CD4-positive, alpha-beta T cell treated with Interleukin-15 for 4 hours (primary cell): ENCODE measurements around the gene PROB1.
"Not testable (repeated sequence)": the region's sequence is repeated elsewhere in the genome, so short reads cannot be mapped to it uniquely, and the experiment has no call there.

ENCODE experiments used
- DNase-seq: peaks from one replicate; pipeline ENCODE4 v3.0.0-alpha.2; 2020; ENCODE audit warnings: low spot score

Gene PROB1

DNA sequence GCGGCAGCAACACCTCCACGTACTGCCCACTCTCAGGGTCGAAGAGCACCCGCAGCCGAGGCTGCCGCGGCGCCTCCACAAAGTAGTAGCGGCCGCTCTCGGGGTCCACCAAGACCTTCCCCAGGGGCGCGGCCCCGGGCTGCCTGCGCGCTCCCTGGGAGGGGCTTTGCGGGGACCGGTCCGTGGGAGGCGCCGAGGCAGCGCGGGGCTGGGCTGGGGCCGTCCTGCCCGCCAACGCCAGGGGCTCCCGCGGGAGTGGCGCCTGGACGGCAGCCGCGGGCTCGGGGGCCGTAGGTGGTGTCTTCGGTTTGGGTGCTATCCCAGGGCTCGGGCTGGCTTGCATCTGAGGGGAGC is 2.6 kb downstream of the PROB1 start:
- DNase-seq: no peak

DNA sequence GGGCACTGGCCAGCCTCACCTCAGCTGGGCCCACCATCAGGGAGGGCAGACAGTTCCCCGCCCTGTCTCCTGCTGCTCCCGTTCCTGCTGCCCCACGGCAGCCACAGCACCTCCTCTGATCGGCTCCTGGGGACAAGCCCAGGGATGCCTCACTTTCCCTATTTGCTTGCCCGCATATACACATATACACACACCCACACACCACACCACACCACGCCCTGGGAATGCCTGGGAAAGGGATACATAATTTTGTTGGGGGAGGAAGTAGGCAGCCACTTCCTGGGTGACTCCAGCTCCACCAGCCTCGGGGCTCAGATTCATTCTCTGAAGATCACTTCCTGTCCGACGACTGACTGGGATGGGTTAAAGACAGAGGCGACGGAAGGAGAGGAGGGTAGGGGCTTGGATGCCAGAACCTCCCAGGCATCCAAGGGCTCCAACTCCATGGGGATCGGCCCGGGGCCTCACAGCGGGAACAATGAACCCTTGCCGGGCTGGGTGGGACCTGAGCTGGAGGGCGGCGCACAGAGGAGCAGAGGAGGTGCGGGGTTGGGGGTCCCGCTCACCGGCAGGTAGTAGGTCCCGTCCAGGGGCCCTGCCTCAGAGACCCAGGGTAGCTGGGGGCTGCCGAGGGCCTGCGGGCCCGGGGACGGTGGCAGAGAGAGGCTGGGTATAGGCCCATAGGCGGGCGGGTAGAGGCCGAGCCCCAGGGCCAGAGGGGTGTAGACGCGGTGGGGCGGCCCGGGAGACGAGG is 3.2 kb downstream of the PROB1 start:
- no peak for DNase-seq

DNA sequence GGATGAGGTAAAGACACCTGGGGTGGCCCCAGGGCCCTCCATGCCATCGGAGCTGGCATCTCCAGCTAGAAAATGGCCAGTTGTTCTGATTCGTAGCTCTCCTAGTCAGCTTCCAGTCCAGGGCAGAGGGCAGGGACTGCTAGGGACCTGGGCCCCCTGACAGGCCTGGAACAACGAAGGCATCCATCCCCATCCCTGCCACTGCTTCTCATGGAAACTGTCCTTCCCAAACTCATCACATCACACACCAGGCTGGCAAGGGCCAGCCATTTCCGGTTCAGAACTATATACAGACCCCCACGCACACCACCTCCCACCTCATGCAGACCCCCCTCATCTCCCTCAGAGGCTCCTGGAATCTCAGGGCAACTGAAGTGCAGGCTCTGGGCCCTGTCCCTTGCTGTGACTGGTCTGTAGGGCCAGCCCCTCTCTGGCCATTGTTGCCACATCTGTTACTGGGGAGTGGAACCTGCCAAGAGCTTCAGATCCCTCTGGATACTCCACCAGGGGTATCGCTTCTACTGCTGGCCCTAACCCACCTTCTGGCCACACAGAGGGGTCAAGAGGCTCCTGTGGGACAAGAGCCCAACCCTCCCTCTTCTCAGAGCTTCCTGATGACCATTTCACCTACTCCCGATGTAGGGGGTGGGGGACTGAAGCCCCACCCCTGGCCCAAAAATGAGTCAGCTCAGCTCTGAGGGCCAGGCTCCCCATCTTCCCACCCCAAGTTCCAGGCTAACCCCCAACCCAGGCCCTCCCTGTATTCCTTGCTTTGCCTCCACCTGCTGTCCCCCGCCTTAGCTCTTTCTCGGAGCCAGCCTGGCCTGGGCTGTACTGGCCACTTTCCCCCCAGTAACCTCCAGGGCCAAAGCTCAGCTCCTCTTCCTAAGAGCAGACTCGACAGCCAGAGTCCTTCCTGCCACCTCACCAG is 4.0 kb downstream of the PROB1 start:
- no peak for DNase-seq

DNA sequence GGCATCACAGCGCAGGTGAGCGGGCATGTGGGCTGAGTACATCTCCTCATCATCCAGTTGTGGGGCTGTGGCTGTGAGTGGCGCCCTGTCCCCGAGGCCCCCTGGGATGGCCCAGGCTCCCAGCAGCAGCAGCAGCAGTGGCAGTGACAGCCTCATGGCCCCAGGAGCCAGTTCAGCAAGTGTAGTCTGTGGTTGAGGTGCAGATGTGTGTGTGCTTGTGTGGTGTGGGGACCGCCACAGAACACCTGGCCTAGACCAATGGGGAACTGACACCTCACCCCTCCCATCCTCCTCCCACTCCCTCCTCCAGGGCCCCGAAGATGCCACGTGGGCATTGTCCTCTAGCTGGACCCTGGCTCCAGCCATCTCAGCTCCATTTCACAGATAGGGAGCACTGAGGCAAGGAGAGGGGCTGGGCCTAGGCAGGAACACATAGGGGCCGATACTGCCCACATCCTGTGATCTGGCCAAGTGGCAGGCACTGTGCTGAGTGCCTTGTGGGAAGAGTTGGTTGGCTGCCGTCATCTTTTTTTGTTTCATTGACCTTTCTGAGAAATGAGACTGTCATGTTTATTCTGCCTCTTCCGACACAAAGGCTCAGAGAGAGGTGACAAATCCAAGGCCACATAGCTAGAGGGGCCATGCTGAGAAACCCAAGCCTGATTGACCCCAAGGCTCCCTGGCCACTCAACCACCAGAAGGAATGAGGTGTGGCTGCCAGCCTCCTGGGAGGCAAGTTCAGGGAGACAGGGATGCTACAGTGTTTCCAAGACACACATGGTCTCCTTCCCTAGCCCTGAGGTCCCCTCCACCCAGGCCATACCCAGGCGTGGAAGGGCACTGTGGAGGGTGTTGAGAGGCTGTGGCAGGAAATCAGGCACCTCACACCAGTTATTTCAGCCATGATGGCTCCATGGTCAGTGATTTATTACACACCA is 4.9 kb downstream of the PROB1 start, which contains the start of gene MZB1:
MZB1 (minus strand) TSS at position 213 of the 938 bp plus-strand sequence; CDS start at position 156, 57 bp downstream.
- peak; percentile 75 for DNase-seq

DNA sequence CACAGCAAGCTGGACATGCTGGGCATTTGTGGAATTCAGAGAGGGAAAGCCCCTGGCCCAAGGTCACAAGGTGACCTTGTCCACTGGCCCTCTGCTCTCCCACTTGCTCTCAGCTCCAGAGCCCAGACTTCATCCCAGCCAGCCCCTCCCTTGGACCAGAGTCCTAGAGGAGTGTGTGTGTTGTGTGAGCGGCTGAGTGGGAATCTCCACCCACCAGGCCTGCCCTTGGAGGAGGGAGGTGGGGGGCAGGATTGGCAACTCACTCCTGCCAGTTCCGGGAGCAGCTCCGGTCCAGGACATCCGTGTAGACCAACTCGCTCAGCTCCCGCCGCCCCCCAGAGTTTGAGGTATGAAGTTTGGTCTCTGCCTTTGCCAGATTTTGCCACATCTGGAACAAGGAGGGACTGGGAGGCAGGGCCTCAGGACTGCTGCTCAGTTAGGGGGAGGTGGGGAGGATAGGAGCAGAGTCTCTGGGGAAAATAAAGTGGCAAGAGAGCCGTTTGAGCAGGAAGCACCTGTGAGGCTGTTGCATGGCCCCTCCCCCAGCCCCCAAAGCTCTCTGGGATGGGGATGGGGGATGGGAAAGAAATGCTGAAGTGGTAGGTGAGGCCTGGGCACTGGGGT is 6.6 kb downstream of the PROB1 start:
- DNase-seq: no peak

DNA sequence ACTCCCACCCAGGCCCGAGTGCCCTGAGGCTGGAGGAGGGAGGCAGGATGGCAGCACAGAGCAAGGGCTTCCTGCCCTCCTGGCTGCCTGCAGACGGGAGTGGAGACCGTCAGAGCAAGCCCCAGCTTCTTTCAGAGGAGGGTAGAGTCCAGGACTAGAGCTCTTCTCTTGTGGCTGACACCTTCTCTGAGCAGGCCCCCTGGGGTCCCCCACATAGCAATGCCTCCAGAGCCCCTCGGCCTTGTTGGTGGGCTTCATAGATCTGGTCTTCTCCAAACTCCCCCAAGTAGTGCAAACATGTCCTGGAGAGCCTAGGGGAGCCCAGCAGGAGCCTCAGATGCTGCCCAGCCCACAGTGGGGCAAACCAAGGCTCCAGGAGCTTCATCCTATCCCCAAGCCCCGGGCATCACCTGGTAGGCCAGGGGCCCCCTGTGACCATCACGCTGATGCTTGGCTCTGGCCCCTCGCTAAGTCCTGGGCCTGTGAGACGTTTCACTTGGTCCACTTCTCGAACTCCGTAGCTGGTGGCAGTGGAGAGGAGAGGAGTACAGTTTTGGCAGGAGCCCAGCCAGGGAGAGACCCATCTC is 7.2 kb downstream of the PROB1 start:
- no peak for DNase-seq

DNA sequence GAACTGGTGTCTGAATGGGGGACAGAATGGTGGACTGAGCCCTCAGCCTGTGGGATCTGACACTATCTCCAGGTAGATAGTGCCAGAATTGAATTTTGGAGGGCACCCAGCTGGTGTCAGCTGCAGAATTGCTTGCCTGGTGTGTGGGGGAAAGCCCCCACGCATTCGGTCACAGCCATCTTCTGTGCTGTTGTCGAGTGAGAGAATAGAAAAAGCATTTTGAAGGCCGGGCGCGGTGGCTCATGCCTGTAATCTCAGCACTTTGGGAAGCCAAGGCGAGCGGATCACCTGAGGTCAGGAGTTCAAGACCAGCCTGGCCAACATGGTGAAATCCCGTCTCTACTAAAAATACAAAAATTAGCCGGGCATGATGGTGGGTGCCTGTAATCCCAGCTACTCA is 7.9 kb downstream of the PROB1 start:
- not testable (repeated sequence) for DNase-seq

DNA sequence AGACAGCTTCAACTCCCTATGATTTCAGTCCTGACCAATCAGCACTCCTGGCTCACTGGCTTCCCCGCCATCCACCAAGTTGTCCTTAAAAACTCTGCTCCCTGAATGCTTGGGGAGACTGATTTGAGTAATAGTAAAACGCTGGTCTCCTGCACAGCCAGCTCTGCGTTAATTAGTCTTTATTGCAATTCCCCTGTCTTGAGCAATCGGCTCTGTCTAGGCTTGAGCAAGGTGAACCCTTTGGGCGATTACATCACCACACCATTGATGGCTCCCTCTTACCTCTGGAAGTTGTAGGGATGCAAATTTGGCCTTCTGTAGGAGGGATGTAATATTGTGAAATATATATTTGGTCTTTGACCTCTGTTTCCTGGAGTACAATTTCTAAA is 8.9 kb downstream of the PROB1 start:
- DNase-seq: no peak

DNA sequence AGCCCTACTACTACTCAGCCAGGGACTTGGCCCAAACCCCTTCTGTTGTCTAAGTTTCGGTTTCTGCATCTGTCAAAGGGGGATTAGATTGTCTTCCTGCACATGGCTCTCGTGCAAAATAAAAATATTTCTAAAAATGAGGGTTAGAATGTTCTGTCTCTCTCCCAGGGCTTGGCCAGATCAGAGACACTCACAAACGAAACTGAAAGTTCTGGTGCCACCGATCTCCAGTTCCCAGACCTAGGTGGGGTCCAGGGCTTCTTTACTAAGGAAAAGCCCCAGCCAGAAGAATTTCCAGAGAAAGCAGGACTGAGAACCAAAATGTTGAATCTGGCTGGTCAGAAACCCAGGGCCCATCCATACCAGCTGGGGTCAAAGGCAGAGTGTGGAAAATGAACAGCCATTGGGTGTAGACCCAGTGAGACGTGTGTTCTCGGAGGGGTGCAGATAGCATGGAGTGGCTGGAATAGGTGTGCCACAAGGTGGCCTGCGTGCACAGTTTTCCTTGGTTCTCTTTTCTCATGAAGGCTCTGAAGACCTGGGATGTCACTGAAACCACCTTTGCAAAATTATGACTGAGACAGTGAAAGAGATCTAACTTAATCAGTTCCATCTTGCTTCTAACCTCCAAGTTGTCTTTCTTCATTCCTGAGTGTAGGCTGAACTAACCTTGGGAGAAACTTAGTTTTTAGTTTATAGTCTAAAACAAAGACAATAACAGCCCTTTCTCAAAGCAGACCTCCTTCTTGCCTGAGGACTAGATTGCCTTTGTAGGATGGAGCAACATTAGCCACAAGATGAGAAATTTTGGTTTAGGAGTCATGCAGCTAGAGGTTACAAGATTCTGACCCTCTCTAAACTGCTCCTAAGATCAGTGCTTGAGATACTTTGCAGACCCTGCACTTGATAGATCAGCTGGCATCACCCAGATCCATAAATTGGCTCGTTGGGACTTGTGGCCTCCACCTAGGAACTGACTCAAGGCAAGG is 9.5 kb downstream of the PROB1 start:
- DNase-seq: peak; percentile 32

DNA sequence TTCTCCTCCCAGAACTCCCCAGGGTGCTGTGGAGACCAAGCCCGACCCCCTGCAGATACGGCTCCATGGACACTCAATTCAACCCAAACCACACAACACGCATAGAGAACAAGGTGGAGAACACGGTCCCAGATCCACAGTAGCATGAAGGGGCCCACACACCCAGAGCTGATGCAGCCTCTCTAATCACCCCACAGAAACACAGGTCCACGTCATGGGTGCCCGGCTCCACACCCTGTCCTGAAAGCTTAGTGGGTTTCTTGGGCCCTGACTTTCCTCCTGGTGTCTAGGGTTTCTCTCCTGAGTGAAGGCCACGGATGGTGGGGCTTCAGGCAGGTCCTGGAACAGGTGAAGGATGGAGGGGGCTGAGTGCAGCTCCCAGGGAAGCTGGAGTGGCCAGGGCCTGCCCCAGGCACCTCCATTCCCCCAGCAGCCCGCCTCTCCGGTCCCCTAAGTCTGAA is 10.3 kb downstream of the PROB1 start:
- DNase-seq: no peak

DNA sequence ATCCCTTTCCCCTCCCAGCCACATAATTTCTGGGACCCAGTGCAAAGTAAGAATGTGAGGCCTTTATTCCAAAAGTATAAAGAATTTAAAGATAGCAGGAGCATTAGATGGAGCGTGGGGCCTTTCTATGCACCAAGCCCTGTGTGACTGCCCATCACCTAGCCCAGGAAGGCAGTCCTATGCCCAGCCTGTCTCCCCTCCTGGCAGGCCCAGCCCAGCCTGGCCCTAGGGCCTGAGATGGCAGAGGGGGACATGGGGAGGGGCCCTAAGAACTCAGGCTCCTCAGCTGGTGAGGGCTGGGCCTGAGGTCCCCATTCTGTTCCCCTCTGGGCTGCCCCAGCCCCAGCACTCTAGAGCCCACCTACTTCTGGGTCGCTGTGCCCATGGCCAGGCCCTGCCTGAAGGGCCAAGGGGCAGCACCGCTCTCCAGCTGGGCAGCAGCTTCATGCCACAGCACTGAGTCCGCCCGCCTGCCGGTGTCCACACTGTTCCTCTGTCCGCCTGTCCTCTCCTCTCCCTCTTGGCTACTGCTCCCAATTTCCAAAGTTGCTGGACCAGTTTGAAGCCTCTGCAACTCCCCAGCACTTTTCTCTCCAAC is 10.8 kb downstream of the PROB1 start:
- DNase-seq: no peak

DNA sequence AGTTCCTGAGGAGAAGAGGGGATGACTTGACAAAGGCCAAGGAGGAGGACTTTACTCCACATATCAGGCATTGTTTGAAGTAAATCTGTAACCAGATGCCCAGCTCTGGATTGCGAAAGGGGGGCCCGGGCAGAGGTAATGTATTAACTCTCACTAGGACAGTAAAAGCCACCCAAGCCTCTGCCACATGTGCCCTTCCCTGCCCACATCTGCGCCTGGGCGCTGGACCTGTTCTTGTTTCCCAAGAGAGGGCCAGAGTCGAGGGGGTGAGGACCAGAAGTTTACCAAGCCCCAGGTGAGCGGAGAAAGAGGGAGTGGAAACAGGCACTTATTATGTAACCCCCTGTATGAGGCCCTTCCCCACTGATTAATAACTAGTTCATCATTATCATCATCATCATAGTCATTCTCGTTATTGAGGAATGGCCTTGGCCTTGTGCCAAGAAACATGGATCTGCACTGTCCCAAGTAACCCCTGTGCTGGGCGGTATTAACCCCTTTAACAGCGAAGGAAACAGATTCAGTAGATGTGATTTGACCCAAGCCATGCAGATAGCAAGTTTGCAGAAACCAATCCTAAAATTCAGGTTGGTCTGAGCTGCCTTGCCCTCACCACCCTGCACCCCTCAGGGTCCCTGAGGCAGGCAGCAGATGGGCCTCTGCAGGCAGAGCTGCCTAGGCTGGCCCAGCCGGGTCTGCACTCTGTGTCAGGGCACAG is 11.5 kb downstream of the PROB1 start, which contains the start of gene SLC23A1:
SLC23A1 (minus strand) TSS at position 23 of the 718 bp plus-strand sequence. CDS start 44 bp downstream, outside the sequence.
- DNase-seq: no peak

DNA sequence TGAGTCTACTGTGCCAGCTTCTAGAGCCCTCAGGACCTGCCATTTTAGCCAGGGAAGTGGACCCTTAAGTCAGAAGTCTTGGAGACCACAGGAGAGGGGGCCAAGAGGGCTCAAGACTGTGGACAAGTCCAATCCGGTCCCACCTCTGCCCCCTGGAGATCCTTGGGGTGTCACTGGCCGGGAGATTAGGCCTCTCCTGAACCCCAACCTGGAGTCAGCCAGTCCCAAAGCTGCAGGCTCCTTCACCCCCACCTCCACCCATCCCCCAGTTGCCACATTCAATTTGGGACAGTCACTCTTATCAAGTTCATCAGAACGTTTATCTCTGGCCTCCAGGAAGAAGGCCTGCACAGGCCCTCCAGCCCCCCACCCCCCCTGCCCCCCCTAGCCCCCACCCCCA is 12.1 kb downstream of the PROB1 start:
- DNase-seq: no peak

DNA sequence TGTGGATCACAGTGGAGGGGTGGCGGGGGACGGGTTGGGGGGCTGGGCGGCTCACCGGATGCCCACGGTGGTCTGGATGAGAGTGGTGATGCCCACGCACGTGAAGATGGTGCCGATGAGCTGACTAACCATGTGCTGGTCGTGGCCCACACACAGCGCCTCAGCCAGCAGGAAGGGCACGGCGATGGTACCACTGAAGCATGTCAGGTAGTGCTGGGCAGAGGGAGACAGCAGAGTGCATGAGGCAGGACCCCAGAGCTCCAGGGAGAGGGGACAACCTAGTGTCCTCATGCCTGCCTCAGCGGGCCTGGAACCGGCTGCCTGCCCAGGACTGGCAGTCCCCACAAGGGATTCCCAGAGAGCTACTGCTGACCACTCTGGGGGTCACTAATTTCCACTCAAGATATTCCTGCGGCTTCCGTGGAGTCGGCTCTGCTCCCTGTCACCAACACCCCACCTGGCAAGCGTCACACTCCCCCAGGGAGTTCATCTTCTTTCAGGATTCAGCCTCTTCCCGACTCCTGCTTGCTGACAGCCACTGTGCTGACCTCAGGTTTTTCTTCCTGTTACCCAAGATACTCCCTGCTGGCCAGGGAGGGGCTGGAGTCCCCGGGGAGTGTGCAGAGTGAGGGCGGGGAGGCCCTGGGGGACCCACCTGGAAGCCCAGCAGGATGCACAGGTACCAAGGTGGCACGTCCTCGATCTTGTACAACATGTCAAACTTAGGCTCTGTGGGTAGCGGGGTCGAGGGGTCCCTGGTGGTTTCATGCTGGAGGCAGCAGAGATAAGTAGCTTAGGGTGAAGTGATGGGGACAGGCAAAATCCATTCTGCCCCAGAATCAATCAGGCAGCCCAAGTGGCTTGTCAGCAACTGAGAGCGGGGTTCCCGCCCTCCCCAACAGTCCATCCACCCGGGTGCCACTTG is 12.8 kb downstream of the PROB1 start:
- no peak for DNase-seq

DNA sequence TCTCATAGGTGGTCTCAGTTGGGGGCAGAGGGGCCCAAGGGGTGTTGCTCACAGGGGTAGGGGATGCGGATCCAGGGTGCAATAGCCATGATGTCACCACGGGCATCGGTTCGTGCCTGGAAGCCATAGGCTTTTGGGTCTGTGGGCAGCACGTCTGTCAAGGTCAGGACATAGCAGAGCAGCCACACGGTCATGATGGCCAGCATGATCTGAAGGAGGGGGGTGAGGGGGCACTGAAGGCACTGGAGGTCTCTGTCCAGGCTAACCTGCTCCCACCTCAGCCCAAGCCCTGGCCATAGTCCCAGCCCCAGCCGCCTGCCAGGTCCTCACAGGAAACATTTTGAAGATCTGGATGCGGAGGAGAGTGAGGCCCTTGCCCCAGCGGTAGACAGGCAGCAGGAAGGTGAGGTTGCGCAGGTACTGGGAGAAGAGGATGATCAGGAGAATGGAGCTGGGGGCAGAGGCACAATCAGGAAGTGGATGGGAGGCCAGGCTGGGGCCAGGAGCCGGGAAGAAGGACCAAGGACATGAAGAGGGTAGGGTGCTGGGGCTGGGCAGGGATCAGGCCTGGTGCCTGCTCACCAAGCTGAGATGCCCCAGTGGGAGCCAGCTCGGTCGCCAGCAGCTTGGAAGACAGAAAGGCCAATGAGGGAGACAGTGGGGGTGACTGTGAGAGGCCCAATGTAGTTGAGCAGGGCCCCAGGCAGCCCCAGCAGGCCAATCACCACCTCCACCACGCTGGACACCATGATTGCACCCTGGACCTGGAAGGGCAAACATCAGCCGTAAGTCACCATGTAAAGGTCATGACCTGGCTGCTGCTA is 15.1 kb downstream of the PROB1 start:
- DNase-seq: no peak

DNA sequence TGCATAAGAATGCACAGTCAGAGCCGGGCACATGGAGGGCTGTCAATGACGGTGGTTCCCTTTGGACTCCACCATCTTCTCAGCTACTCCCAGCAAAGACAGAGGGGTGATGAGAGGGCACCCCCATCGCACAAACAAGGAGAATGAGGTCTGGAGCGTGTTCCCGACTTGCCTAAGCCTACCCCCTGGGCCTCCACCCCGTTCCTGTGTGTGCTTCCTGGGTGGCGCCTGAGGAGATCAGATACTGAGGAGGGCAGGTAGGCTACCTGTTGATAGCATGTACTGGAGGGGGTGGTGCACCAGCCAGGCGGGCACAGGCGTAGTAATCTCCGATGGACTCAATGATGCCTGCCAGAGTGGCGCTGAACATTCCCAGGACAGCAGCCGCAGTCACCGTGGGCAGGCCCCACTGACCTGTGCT is 16.0 kb downstream of the PROB1 start:
- no peak for DNase-seq
